Erythroblast (primary cell): ENCODE results near the gene ATP5PF.

Experiments
- GATA1 ChIP-seq: IDR thresholded peaks from 2 replicates; pipeline ENCODE4 v1.6.1; 2011; ENCODE audit warnings: low read depth, mild to moderate bottlenecking, control low read depth, low read length, moderate library complexity
- POLR2A ChIP-seq: IDR thresholded peaks from 2 replicates; pipeline ENCODE4 v1.6.1; 2011; ENCODE audit warnings: mild to moderate bottlenecking, low read length

GRCh38 chr21:25752416-25752815 lies 17.7 kb upstream of the ATP5PF start:
- TF ChIP-seq POLR2A: no peak
- TF ChIP-seq GATA1: no peak
